ENCODE data around the gene NTF3. TPM values are rescaled to one million over a fixed set of nuclear protein-coding genes. Genes with fewer than 3 reads are reported as not detected.

The NTF3 gene
- total RNA-seq, 1 donor, result not detected

GRCh38 chr12:5516371-5517241 is 84.7 kb downstream of the NTF3 start:
- no peak for TF ChIP-seq CTCF (IDR thresholded peaks at IDR 0.05; ENCODE audit: insufficient read depth, low read length)
- DNase-seq (ENCODE audit: low read depth), result no peak
- H3K4me3 ChIP-seq (ENCODE audit: low read depth, low read length), result no peak overlapping the region

GRCh38 chr12:5518584-5519365 is 86.9 kb downstream of the NTF3 start:
- no peak for DNase-seq (ENCODE audit: low read depth)
- H3K4me3 ChIP-seq (ENCODE audit: low read depth, low read length), result no peak overlapping the region
- no peak for TF ChIP-seq CTCF (IDR thresholded peaks at IDR 0.05; ENCODE audit: insufficient read depth, low read length)

GRCh38 chr12:5520037-5520436 is 88.1 kb downstream of the NTF3 start:
- no peak for DNase-seq (ENCODE audit: low read depth)
- no peak for TF ChIP-seq CTCF (IDR thresholded peaks at IDR 0.05; ENCODE audit: insufficient read depth, low read length)
- no peak overlapping the region for H3K4me3 ChIP-seq (ENCODE audit: low read depth, low read length)

GRCh38 chr12:5520831-5521230 is 88.9 kb downstream of the NTF3 start:
- TF ChIP-seq CTCF (IDR thresholded peaks at IDR 0.05; ENCODE audit: insufficient read depth, low read length), result no peak
- no peak for DNase-seq (ENCODE audit: low read depth)
- no peak overlapping the region for H3K4me3 ChIP-seq (ENCODE audit: low read depth, low read length)

GRCh38 chr12:5521456-5522325 is 89.8 kb downstream of the NTF3 start:
- TF ChIP-seq CTCF (IDR thresholded peaks at IDR 0.05; ENCODE audit: insufficient read depth, low read length), result no peak
- no peak overlapping the region for H3K4me3 ChIP-seq (ENCODE audit: low read depth, low read length)
- no peak for DNase-seq (ENCODE audit: low read depth)
